Measurements from ENCODE around the gene LPAR5. TPM values are rescaled to one million over a fixed set of nuclear protein-coding genes. Genes with fewer than 3 reads are reported as not detected.

Gene LPAR5
- polyA plus RNA-seq (2013, experiment 1 of 4) = 0.26 TPM
- 0.48 TPM for polyA plus RNA-seq (2013, experiment 2 of 4)
- 0.21 TPM for polyA plus RNA-seq (2013, experiment 3 of 4)
- polyA plus RNA-seq (2013, experiment 4 of 4) = 0.24 TPM

- Histone ChIP-seq H3K36me3 (ENCODE audit: control insufficient read depth, insufficient read depth, low read length) (no peaks in the 10 kb centered on the region), H3K4me3 (ENCODE audit: insufficient read depth, low read depth, low read length) (no peak within 1 kb of the TSS), H3K9me3 (ENCODE audit: control insufficient read depth, low read length) (no peaks in the 10 kb centered on the region), H3K27ac (ENCODE audit: insufficient read depth, low read depth, low read length, poor library complexity, severe bottlenecking) (no peak within 1 kb of the TSS), H3K4me1 (ENCODE audit: control insufficient read depth, insufficient read depth, low read length) (peaks cover 16% of the 10 kb centered on the region), H3K27me3 (ENCODE audit: control insufficient read depth, insufficient read depth, low read length, poor library complexity, severe bottlenecking) (no peaks in the 10 kb centered on the region)
- WGBS, 2 experiments = 71 to 75% methylated on average over 18 of the region's 18 CpGs
Observed at GRCh38 chr12:6635856-6636531, at the start of gene LPAR5. LPAR5 (minus strand) TSS chr12:6635959; CDS start chr12:6621248, 14,711 bp downstream.

- H3K9me3 ChIP-seq (ENCODE audit: control insufficient read depth, low read length) = no peaks in the 10 kb centered on the region
- peaks cover 8% of the 10 kb centered on the region for H3K4me1 ChIP-seq (ENCODE audit: control insufficient read depth, insufficient read depth, low read length)
- 72% methylated on average over 6 of the region's 6 CpGs for WGBS, 2 experiments
- H3K4me3 ChIP-seq (ENCODE audit: insufficient read depth, low read depth, low read length) = no peak overlapping the region
- H3K27ac ChIP-seq (ENCODE audit: insufficient read depth, low read depth, low read length, poor library complexity, severe bottlenecking) = no peak overlapping the region
- no peaks in the 10 kb centered on the region for H3K27me3 ChIP-seq (ENCODE audit: control insufficient read depth, insufficient read depth, low read length, poor library complexity, severe bottlenecking)
- peaks cover under 1% of the 10 kb centered on the region for H3K36me3 ChIP-seq (ENCODE audit: control insufficient read depth, insufficient read depth, low read length)
Observed at GRCh38 chr12:6684609-6685008, 48.9 kb upstream of the LPAR5 start.

GRCh38 chr12:6676962-6677361 lies 41.2 kb upstream of the LPAR5 start:
- no peaks in the 10 kb centered on the region for H3K9me3 ChIP-seq (ENCODE audit: control insufficient read depth, low read length)
- H3K27me3 ChIP-seq (ENCODE audit: control insufficient read depth, insufficient read depth, low read length, poor library complexity, severe bottlenecking) = no peaks in the 10 kb centered on the region
- no peak overlapping the region for H3K4me3 ChIP-seq (ENCODE audit: insufficient read depth, low read depth, low read length)
- WGBS, 2 experiments = 96% methylated on average over 5 of the region's 5 CpGs
- H3K4me1 ChIP-seq (ENCODE audit: control insufficient read depth, insufficient read depth, low read length) = no peaks in the 10 kb centered on the region
- peaks cover 42% of the 10 kb centered on the region for H3K36me3 ChIP-seq (ENCODE audit: control insufficient read depth, insufficient read depth, low read length)
- H3K27ac ChIP-seq (ENCODE audit: insufficient read depth, low read depth, low read length, poor library complexity, severe bottlenecking) = no peak overlapping the region

- no peaks in the 10 kb centered on the region for H3K27me3 ChIP-seq (ENCODE audit: control insufficient read depth, insufficient read depth, low read length, poor library complexity, severe bottlenecking)
- H3K4me1 ChIP-seq (ENCODE audit: control insufficient read depth, insufficient read depth, low read length) = no peaks in the 10 kb centered on the region
- no peaks in the 10 kb centered on the region for H3K9me3 ChIP-seq (ENCODE audit: control insufficient read depth, low read length)
- 94 to 96% methylated on average over 18 of the region's 18 CpGs for WGBS, 2 experiments
- H3K4me3 ChIP-seq (ENCODE audit: insufficient read depth, low read depth, low read length) = no peak overlapping the region
- H3K27ac ChIP-seq (ENCODE audit: insufficient read depth, low read depth, low read length, poor library complexity, severe bottlenecking) = no peak overlapping the region
- H3K36me3 ChIP-seq (ENCODE audit: control insufficient read depth, insufficient read depth, low read length) = peaks cover 59% of the 10 kb centered on the region
Observed at GRCh38 chr12:6672143-6672542, 36.4 kb upstream of the LPAR5 start.

- Histone ChIP-seq H3K27me3 (ENCODE audit: control insufficient read depth, insufficient read depth, low read length, poor library complexity, severe bottlenecking) (no peaks in the 10 kb centered on the region), H3K27ac (ENCODE audit: insufficient read depth, low read depth, low read length, poor library complexity, severe bottlenecking) (no peak overlapping the region), H3K36me3 (ENCODE audit: control insufficient read depth, insufficient read depth, low read length) (peaks cover 54% of the 10 kb centered on the region), H3K4me3 (ENCODE audit: insufficient read depth, low read depth, low read length) (no peak overlapping the region), H3K9me3 (ENCODE audit: control insufficient read depth, low read length) (no peaks in the 10 kb centered on the region), H3K4me1 (ENCODE audit: control insufficient read depth, insufficient read depth, low read length) (no peaks in the 10 kb centered on the region)
- WGBS, 2 experiments = 89 to 93% methylated on average over 8 of the region's 8 CpGs
Observed at GRCh38 chr12:6667559-6668210, 31.9 kb upstream of the LPAR5 start.

- Histone ChIP-seq H3K4me3 (ENCODE audit: insufficient read depth, low read depth, low read length) (no peak overlapping the region), H3K9me3 (ENCODE audit: control insufficient read depth, low read length) (no peaks in the 10 kb centered on the region), H3K4me1 (ENCODE audit: control insufficient read depth, insufficient read depth, low read length) (peaks cover 3% of the 10 kb centered on the region), H3K27ac (ENCODE audit: insufficient read depth, low read depth, low read length, poor library complexity, severe bottlenecking) (no peak overlapping the region), H3K36me3 (ENCODE audit: control insufficient read depth, insufficient read depth, low read length) (peaks cover 39% of the 10 kb centered on the region), H3K27me3 (ENCODE audit: control insufficient read depth, insufficient read depth, low read length, poor library complexity, severe bottlenecking) (no peaks in the 10 kb centered on the region)
- WGBS, 2 experiments = 96 to 99% methylated on average over 2 of the region's 2 CpGs
Observed at GRCh38 chr12:6666211-6666610, 30.5 kb upstream of the LPAR5 start.

GRCh38 chr12:6664902-6665301 lies 29.1 kb upstream of the LPAR5 start:
- no peaks in the 10 kb centered on the region for H3K27me3 ChIP-seq (ENCODE audit: control insufficient read depth, insufficient read depth, low read length, poor library complexity, severe bottlenecking)
- no peaks in the 10 kb centered on the region for H3K9me3 ChIP-seq (ENCODE audit: control insufficient read depth, low read length)
- no peak overlapping the region for H3K4me3 ChIP-seq (ENCODE audit: insufficient read depth, low read depth, low read length)
- 93 to 97% methylated on average over 2 of the region's 2 CpGs for WGBS, 2 experiments
- peaks cover 27% of the 10 kb centered on the region for H3K36me3 ChIP-seq (ENCODE audit: control insufficient read depth, insufficient read depth, low read length)
- H3K4me1 ChIP-seq (ENCODE audit: control insufficient read depth, insufficient read depth, low read length) = peaks cover 3% of the 10 kb centered on the region
- H3K27ac ChIP-seq (ENCODE audit: insufficient read depth, low read depth, low read length, poor library complexity, severe bottlenecking) = no peak overlapping the region

- Histone ChIP-seq H3K4me3 (ENCODE audit: insufficient read depth, low read depth, low read length) (peak within 1 kb of the TSS; percentile 79), H3K9me3 (ENCODE audit: control insufficient read depth, low read length) (no peaks in the 10 kb centered on the region), H3K27me3 (ENCODE audit: control insufficient read depth, insufficient read depth, low read length, poor library complexity, severe bottlenecking) (no peaks in the 10 kb centered on the region), H3K27ac (ENCODE audit: insufficient read depth, low read depth, low read length, poor library complexity, severe bottlenecking) (peak within 1 kb of the TSS; percentile 71), H3K36me3 (ENCODE audit: control insufficient read depth, insufficient read depth, low read length) (peaks cover 13% of the 10 kb centered on the region), H3K4me1 (ENCODE audit: control insufficient read depth, insufficient read depth, low read length) (peaks cover 3% of the 10 kb centered on the region)
- WGBS, 2 experiments = 3% methylated on average over 37 of the region's 37 CpGs
Observed at GRCh38 chr12:6662906-6663742, 27.4 kb upstream of the LPAR5 start, which contains the start of gene ING4. ING4 (minus strand) TSS chr12:6663119; CDS start chr12:6663101, 18 bp downstream.

- peaks cover 8% of the 10 kb centered on the region for H3K36me3 ChIP-seq (ENCODE audit: control insufficient read depth, insufficient read depth, low read length)
- H3K27ac ChIP-seq (ENCODE audit: insufficient read depth, low read depth, low read length, poor library complexity, severe bottlenecking) = peak overlapping the region; percentile 71
- no peaks in the 10 kb centered on the region for H3K9me3 ChIP-seq (ENCODE audit: control insufficient read depth, low read length)
- H3K4me3 ChIP-seq (ENCODE audit: insufficient read depth, low read depth, low read length) = peak overlapping the region; percentile 79
- peaks cover 3% of the 10 kb centered on the region for H3K4me1 ChIP-seq (ENCODE audit: control insufficient read depth, insufficient read depth, low read length)
- no peaks in the 10 kb centered on the region for H3K27me3 ChIP-seq (ENCODE audit: control insufficient read depth, insufficient read depth, low read length, poor library complexity, severe bottlenecking)
- 1 to 2% methylated on average over 10 of the region's 10 CpGs for WGBS, 2 experiments
Observed at GRCh38 chr12:6662602-6662905, 26.8 kb upstream of the LPAR5 start.

- no peaks in the 10 kb centered on the region for H3K9me3 ChIP-seq (ENCODE audit: control insufficient read depth, low read length)
- H3K4me3 ChIP-seq (ENCODE audit: insufficient read depth, low read depth, low read length) = no peak overlapping the region
- no peaks in the 10 kb centered on the region for H3K27me3 ChIP-seq (ENCODE audit: control insufficient read depth, insufficient read depth, low read length, poor library complexity, severe bottlenecking)
- 92 to 95% methylated on average over 5 of the region's 5 CpGs for WGBS, 2 experiments
- H3K27ac ChIP-seq (ENCODE audit: insufficient read depth, low read depth, low read length, poor library complexity, severe bottlenecking) = no peak overlapping the region
- no peaks in the 10 kb centered on the region for H3K4me1 ChIP-seq (ENCODE audit: control insufficient read depth, insufficient read depth, low read length)
- H3K36me3 ChIP-seq (ENCODE audit: control insufficient read depth, insufficient read depth, low read length) = peaks cover 40% of the 10 kb centered on the region
Observed at GRCh38 chr12:6653987-6654386, 18.2 kb upstream of the LPAR5 start.

Measured in ectodermal cell (in vitro differentiated cells).